H1 (cell line): Measurements from ENCODE around the gene TBC1D22B. TPM values are rescaled to one million over a fixed set of nuclear protein-coding genes. Genes with fewer than 3 reads are reported as not detected.

ENCODE experiments used
- CHD1 ChIP-seq: IDR thresholded peaks from 2 replicates; pipeline ENCODE4 v1.6.1; 2012; ENCODE audit warnings: low read depth, low read length, improper control_type of control experiment
- SP1 ChIP-seq: IDR thresholded peaks from 2 replicates; pipeline ENCODE4 v1.6.1; 2011; ENCODE audit warnings: low read depth, low read length
- SP4 ChIP-seq: IDR thresholded peaks from 2 replicates; pipeline ENCODE4 v1.6.1; 2012; ENCODE audit warnings: low read length, inconsistent platforms
- TCF12 ChIP-seq: IDR thresholded peaks from 2 replicates; pipeline ENCODE4 v1.6.1; 2011; ENCODE audit warnings: low read depth, mild to moderate bottlenecking, low read length
- polyA plus RNA-seq, 7 experiments: library from polyadenylated mRNA; depleted of rRNA in 3 of 7; stranded (reverse) in 5 of 7; unstranded in 2 of 7; fragments of >200 nt in 5 of 7; fragments of 200-250 nt in 2 of 7; gene quantifications; 1 replicate in 5 of 7; 2 replicates in 1 of 7; 4 replicates in 1 of 7; pipeline versions ENCODE4 v1.2.1 to v1.2.3, GENCODE V29; 2011 to 2013; ENCODE audit warnings: missing spikeins in 2 of 7, mixed read lengths in 2 of 7
- total RNA-seq: library from RNA; stranded (reverse); fragmentation: NEBNext Ultra II Directional; extraction: Animal tissue kit (Norgen Biotek cat#: 25700); gene quantifications from 2 replicates; pipeline ENCODE4 v1.2.1, GENCODE V29; 2021
- TF ChIP-seq, protein P1 (sequence below): IDR thresholded peaks from 2 replicates; pipeline ENCODE4 v1.6.1; 2011; ENCODE audit warnings: low read length, improper control_type of control experiment

TBC1D22B gene
- total and polyA plus RNA-seq, 2 of the 8 experiments (the other 6 are each of a cell fraction or from before 2014, with no cell fraction given) = 10.1 to 17.4 TPM

DNA sequence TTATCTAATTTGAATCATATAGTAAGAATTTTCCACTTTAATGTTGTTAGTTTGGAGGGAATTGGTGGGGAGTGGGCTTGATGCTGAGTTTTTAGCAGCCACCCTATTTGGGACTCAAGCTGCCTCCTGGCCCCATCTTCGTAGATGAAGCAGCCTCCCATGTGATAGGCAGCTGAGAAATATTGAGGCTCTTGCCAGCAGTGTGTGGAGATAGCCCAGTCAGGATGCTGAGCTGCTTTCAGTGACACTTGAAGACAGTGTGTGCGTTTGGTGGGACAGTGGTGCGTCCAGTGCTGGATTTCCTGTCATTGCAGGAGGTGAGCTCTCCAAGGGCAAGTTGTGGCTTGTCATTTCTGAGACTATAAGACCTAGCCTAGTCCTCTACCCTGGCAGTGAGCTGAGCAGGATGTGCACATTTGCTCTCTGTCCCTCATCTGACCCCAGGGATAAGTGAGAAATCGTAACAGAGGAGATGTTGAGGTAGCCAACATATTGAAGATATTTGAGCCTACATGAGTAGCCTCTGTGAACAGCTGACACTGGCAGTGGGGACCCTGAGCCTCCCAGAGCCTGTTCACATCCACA lies 48.4 kb downstream of the TBC1D22B start (continued):
- TF ChIP-seq TCF12 (no peak), SP4 (no peak), CHD1 (no peak), SP1 (no peak)
- TF ChIP-seq, protein P1, sequence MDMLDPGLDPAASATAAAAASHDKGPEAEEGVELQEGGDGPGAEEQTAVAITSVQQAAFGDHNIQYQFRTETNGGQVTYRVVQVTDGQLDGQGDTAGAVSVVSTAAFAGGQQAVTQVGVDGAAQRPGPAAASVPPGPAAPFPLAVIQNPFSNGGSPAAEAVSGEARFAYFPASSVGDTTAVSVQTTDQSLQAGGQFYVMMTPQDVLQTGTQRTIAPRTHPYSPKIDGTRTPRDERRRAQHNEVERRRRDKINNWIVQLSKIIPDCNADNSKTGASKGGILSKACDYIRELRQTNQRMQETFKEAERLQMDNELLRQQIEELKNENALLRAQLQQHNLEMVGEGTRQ = no peak
